Ammon's horn (tissue), 1 donor: ENCODE data around the gene SOCS7.
A peak's percentile ranks its signal among the peaks of the same experiment; 100 is the strongest.
"Not testable (repeated sequence)": the region's sequence is repeated elsewhere in the genome, so short reads cannot be mapped to it uniquely, and the experiment has no call there.

ENCODE experiments used
- DNase-seq: peaks from one replicate; pipeline ENCODE4 v3.0.0-alpha.2; 2016; ENCODE audit warnings: low spot score

Gene SOCS7

DNA sequence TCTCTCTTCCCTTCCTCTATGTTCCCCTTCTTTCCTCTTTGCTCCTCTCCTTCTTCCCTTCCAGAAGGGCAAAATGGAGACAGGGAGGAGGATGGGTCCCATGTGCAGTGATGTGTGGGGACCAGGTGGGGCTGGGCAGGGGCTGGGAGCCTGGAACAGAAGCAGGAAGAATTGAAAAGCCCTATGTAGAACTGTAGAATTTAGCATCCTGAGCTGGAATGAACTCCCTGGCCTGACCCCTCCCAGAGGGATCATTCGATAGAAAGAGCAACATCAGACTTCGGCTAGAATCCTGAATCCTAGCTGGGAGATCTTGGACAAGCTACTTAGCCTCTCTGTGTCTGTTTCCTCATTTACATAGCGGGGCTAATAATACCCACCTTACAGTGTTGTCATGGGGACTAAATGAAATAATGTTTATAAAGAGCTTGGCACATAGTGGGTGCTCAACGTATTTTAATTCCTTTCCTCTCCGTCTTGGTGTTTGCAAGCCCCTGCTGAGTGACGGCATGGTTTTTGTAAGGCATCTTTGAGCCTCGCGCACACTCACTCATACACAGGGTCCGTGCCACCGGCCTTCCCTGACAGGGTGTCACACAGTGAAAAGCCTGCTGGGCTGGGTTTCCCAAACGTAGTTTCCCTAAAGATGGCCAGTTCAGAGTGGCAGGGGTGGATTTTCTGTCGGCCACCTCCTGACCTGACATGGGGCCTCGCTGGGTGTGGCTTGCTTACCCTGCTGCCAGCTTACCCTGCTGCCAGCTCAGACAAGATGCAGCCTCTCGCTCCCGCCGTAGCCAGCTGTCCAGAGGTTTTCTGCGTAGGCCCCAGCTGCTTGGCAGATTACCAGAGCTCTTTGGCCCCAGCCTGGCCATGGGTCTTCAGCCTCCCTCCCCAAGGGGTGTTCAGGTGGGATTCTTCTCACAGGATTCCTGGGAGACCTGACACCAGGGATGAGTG is 70.5 kb downstream of the SOCS7 start:
- no peak for DNase-seq

- DNase-seq: no peak
Measured at GRCh38 chr17:38424297-38424972, 72.8 kb downstream of the SOCS7 start.

DNA sequence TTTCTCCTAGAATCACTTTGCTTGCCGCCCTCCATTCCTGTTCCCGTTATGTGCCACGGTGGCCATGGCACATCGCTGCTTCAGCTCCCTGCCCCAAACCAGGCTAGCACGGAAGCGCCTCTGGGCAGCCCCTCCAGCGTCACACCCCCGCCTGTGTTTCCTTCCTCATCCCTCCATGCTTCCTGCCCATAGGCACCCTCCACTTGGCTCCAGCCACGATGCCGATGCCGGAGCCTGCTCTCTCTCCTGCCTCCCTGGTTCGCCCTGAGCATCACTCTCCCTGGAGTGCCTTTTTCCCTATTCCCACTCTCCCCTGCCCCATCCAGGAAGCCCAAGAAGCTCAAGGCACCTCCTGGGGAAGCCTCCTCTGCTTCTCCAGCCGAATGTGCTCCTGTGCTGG is 73.4 kb downstream of the SOCS7 start:
- no peak for DNase-seq

- no peak for DNase-seq
Measured at GRCh38 chr17:38425744-38426143, 74.1 kb downstream of the SOCS7 start.

- DNase-seq: no peak
Measured at GRCh38 chr17:38426441-38426840, 74.8 kb downstream of the SOCS7 start.

GRCh38 chr17:38427160-38427949 is 75.7 kb downstream of the SOCS7 start:
- DNase-seq: no peak

GRCh38 chr17:38428112-38428642 is 76.5 kb downstream of the SOCS7 start, which contains the start of gene ARHGAP23:
TSS of gene ARHGAP23 (plus strand) at chr17:38428464. CDS start at chr17:38428486, 22 bp downstream.
- DNase-seq: peak; percentile 86

DNA sequence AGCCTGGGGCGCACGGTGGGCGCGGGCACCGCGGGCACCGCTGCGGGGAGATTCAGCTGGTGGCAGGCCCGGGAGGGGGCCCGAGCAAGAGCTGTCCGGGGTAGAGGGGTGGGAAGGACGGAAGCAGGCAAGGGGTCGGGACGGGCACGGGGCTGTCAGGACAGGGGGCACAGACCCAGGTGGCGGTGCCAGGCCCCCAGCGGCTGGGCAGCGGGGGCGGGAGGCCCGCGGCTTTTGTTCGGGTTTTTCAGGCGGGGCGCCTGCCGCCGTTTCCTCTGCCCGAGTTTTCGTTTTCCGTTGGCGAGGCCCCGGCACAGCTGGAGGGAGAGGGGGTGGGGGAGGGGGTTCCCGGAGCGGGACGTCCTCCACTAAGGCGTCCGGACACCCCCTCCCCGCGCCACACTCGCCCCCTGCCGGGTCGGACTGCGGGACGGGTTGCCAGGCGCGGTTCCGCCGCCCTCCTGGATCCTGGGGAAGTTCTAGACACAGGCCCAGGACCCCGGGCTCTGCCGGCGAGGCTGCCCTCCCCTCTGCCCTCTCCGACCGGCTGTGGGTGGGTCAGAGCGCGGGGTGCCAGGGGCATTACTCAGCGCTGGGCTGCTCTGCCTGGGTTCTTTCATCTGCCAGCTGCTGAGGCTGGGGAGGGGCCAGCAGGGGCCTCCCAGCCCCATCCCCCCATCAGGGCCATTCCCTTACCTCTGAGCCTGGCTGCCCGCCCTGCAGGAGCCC is 77.2 kb downstream of the SOCS7 start:
- peak; percentile 90 for DNase-seq

GRCh38 chr17:38429476-38430100 is 77.9 kb downstream of the SOCS7 start:
- no peak for DNase-seq

DNA sequence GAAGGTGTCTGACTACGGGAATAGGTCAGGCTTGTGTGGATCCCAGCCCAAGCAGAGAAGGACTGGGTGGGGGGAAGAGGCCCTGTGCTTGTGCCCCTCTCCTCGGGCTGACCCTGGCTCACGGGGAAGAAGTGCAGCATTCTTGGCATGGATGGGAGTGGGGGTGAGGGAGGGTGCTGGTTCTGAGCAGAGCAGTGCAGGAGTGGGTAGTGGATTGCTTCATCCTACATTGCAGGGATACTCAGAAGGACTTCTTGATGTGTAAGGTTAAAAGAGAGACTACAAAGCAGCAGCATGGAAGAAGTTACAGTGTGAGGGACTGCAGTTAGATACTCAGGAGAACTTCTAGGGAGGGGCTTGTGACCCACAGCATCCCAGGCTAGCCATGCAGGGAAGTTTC is 78.7 kb downstream of the SOCS7 start:
- DNase-seq: no peak

GRCh38 chr17:38430822-38431221 is 79.2 kb downstream of the SOCS7 start:
- no peak for DNase-seq

GRCh38 chr17:38431346-38432145 is 79.9 kb downstream of the SOCS7 start:
- peak; percentile 98 for DNase-seq

GRCh38 chr17:38434178-38434665 is 82.6 kb downstream of the SOCS7 start:
- peak; percentile 78 for DNase-seq

GRCh38 chr17:38435795-38436194 is 84.2 kb downstream of the SOCS7 start:
- DNase-seq: no peak

GRCh38 chr17:38436386-38436785 is 84.7 kb downstream of the SOCS7 start:
- DNase-seq: no peak

DNA sequence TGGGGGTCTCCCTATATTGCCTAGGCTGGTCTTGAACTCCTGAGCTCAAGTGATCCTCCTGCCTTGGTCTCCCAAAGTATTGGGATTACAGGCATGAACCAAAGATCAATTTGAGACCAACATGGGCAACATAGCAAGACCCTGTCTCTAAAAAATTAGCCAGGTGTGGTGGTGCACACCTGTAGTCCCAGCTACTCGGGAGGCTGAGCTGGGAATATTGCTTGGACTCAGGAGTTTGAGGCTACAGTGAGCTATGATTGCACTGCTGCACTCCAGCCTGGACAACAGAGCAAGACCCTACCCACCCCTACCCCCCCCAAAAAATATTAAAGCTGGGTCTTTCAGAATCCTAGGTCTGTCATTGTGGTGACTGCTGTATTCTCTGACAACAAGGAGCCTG is 85.7 kb downstream of the SOCS7 start:
- DNase-seq: not testable (repeated sequence)

DNA sequence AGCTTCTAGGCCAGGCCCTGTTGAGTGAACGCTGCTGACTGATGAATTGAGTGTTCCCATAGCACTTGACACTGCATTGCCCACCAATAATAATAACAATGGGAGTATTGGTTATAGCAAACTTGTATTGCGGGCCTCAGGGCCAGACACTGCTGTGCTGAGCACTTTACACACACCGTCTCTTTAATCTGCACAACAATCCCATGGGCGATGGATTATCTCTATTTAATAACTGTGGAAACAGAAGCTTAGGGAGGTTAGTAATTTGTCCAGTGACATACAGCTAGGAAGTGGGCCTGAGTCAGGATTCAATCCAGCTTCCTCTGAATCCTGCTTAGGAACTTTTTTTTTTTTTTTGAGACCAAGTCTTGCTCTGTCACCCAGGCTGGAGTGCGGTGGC is 87.8 kb downstream of the SOCS7 start:
- no peak for DNase-seq

DNA sequence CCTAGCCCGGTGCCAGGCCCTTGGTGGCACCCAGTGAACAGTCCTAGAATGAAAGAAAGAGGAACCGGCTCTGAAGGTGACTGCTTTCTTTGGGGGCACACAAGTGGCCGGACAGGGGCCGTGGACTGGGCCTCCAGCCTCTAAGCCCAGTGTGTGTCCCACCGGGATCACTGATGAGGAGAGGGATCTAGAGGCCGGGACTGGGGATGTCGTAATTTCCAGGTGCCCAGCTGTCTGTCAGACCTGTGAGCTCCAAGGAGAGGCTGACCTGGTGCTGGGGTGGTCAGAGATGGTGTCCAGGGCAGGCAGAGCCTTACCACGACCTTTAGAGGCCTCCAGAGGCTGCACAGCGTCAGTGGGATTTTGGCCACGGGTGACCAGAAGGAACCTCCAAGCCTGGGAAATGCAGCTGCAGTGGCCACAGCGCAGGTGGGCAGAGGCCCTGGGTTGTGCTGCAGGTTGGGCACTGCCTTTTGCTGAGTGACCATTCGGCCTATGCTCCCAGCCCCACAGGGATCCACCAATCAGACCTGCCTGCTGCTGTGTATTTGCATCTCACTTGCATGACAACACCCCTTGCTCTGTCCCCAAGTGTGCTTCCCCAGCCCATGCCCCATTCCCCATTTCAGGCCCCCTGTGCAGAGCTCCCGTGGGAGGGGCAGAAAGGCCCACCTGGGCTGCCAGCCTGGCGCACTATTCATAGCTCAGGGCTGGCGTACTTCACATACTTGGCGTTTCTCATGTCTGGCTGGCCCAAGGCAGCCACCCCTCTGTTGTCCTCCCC is 89.2 kb downstream of the SOCS7 start:
- no peak for DNase-seq
